Daoy (cell line): ENCODE measurements around the gene PLBD2. TPM values are rescaled to one million over a fixed set of nuclear protein-coding genes. Genes with fewer than 3 reads are reported as not detected.

Experiments used
- DNase-seq: peaks from one replicate; pipeline ENCODE4 v3.0.0-alpha.2; 2015; ENCODE audit warnings: low read depth
- total RNA-seq: library from RNA; depleted of rRNA; stranded (reverse); fragments of >200 nt; shearing (Covaris generic); gene quantifications from 2 replicates; pipeline ENCODE4 v1.2.3, GENCODE V29; 2014

The PLBD2 gene
- total RNA-seq, 1 experiment from 2014 or later = 6.1 TPM

GRCh38 chr12:113393749-113394148 is 35.4 kb downstream of the PLBD2 start:
- DNase-seq = no peak

GRCh38 chr12:113395119-113395518 is 36.7 kb downstream of the PLBD2 start:
- DNase-seq = no peak

GRCh38 chr12:113396200-113396599 is 37.8 kb downstream of the PLBD2 start:
- DNase-seq = no peak

- DNase-seq = no peak
Observed at GRCh38 chr12:113396828-113397496, 38.6 kb downstream of the PLBD2 start.

- DNase-seq = no peak
Observed at GRCh38 chr12:113397497-113398197, 39.3 kb downstream of the PLBD2 start.

- DNase-seq = no peak
Observed at GRCh38 chr12:113398346-113399290, 40.2 kb downstream of the PLBD2 start.

GRCh38 chr12:113399490-113399889 is 41.1 kb downstream of the PLBD2 start:
- DNase-seq = no peak

- no peak for DNase-seq
Observed at GRCh38 chr12:113400362-113400761, 42.0 kb downstream of the PLBD2 start.

- no peak for DNase-seq
Observed at GRCh38 chr12:113401066-113402000, 42.9 kb downstream of the PLBD2 start.

- no peak for DNase-seq
Observed at GRCh38 chr12:113402586-113403260, 44.3 kb downstream of the PLBD2 start.

GRCh38 chr12:113403435-113404415 is 45.3 kb downstream of the PLBD2 start, which contains the start of gene SDS:
SDS (minus strand) TSS chr12:113403887; CDS start chr12:113399708, 4,179 bp downstream.
- peak; percentile 61 for DNase-seq

GRCh38 chr12:113405694-113406093 is 47.3 kb downstream of the PLBD2 start:
- DNase-seq = no peak

GRCh38 chr12:113407931-113408600 is 49.7 kb downstream of the PLBD2 start:
- peak; percentile 52 for DNase-seq

GRCh38 chr12:113408756-113409298 is 50.4 kb downstream of the PLBD2 start:
- no peak for DNase-seq

- no peak for DNase-seq
Observed at GRCh38 chr12:113409462-113410124, 51.2 kb downstream of the PLBD2 start.

GRCh38 chr12:113413488-113413939 is 55.1 kb downstream of the PLBD2 start:
- DNase-seq = peak; percentile 58

- DNase-seq = no peak
Observed at GRCh38 chr12:113414519-113415038, 56.2 kb downstream of the PLBD2 start.
